ENCODE data around the gene ECHDC1. TPM values are rescaled to one million over a fixed set of nuclear protein-coding genes. Genes with fewer than 3 reads are reported as not detected.

Gene ECHDC1
- total RNA-seq, 2 donors from 2014 or later: 35.2 to 35.3 TPM

GRCh38 chr6:127297502-127298070 is 45.8 kb downstream of the ECHDC1 start:
- no peak for DNase-seq (ENCODE audit: low spot score)
- intact Hi-C loops (cut with DNase I): no loop called here

- intact Hi-C loops (cut with DNase I): no loop called here
- DNase-seq (ENCODE audit: low spot score): no peak
These were observed 51.9 kb downstream of the ECHDC1 start for GRCh38 chr6:127291495-127291894.

GRCh38 chr6:127290391-127291265 is 52.8 kb downstream of the ECHDC1 start:
- intact Hi-C loops (cut with DNase I): no loop called here
- DNase-seq (ENCODE audit: low spot score): no peak

GRCh38 chr6:127289934-127290333 is 53.5 kb downstream of the ECHDC1 start:
- intact Hi-C loops (cut with DNase I): no loop called here
- DNase-seq (ENCODE audit: low spot score): no peak

- no peak for DNase-seq (ENCODE audit: low spot score)
- intact Hi-C loops (cut with DNase I): no loop called here
These were observed 54.7 kb downstream of the ECHDC1 start for GRCh38 chr6:127288705-127289104.

- DNase-seq (ENCODE audit: low spot score): no peak
- intact Hi-C loops (cut with DNase I): no loop called here
These were observed 61.2 kb downstream of the ECHDC1 start for GRCh38 chr6:127282184-127282583.

GRCh38 chr6:127279815-127280214 is 63.6 kb downstream of the ECHDC1 start:
- DNase-seq (ENCODE audit: low spot score): no peak
- intact Hi-C loops (cut with DNase I): no loop called here

- intact Hi-C loops (cut with DNase I): no loop called here
- no peak for DNase-seq (ENCODE audit: low spot score)
These were observed 65.2 kb downstream of the ECHDC1 start for GRCh38 chr6:127277878-127278843.

- DNase-seq (ENCODE audit: low spot score): no peak
- intact Hi-C loops (cut with DNase I): no loop called here
These were observed 67.1 kb downstream of the ECHDC1 start for GRCh38 chr6:127276331-127276730.

GRCh38 chr6:127273499-127273898 is 69.9 kb downstream of the ECHDC1 start:
- intact Hi-C loops (cut with DNase I): no loop called here
- DNase-seq (ENCODE audit: low spot score): no peak

- DNase-seq (ENCODE audit: low spot score): no peak
- intact Hi-C loops (cut with DNase I): no loop called here
These were observed 70.8 kb downstream of the ECHDC1 start for GRCh38 chr6:127272576-127272975.

- intact Hi-C loops (cut with DNase I): no loop called here
- no peak for DNase-seq (ENCODE audit: low spot score)
These were observed 75.5 kb downstream of the ECHDC1 start for GRCh38 chr6:127267646-127268625.

GRCh38 chr6:127266892-127267645 is 76.3 kb downstream of the ECHDC1 start:
- DNase-seq (ENCODE audit: low spot score): peak; percentile 89
- intact Hi-C loops (cut with DNase I): no loop called here

GRCh38 chr6:127266178-127266891 is 77.1 kb downstream of the ECHDC1 start, which contains the start of gene RNF146:
Gene RNF146 (plus strand): TSS chr6:127266864. CDS start chr6:127280339, 13,475 bp downstream.
- intact Hi-C loops (cut with DNase I): no loop called here
- DNase-seq (ENCODE audit: low spot score): peak; percentile 94

- no peak for DNase-seq (ENCODE audit: low spot score)
- intact Hi-C loops (cut with DNase I): no loop called here
These were observed 79.9 kb downstream of the ECHDC1 start for GRCh38 chr6:127263481-127263880.

- intact Hi-C loops (cut with DNase I): no loop called here
These were observed 80.5 kb downstream of the ECHDC1 start for GRCh38 chr6:127262896-127263295.

GRCh38 chr6:127255286-127255685 is 88.1 kb downstream of the ECHDC1 start:
- no peak for DNase-seq (ENCODE audit: low spot score)

More at GRCh38 chr6:127262896-127263295, 80.5 kb downstream of the ECHDC1 start:
- DNase-seq (ENCODE audit: low spot score): no peak

More at GRCh38 chr6:127255286-127255685, 88.1 kb downstream of the ECHDC1 start:
- intact Hi-C loops (cut with DNase I): no loop called here

Measured in posterior vena cava (tissue), 2 donors.